Erythroblast (primary cell): ENCODE measurements around the gene ADAP1.
"Not testable (repeated sequence)": the region's sequence is repeated elsewhere in the genome, so short reads cannot be mapped to it uniquely, and the experiment has no call there.

ENCODE experiments used
- GATA1 ChIP-seq: IDR thresholded peaks from 2 replicates; pipeline ENCODE4 v1.6.1; 2011; ENCODE audit warnings: low read depth, mild to moderate bottlenecking, control low read depth, low read length, moderate library complexity
- POLR2A ChIP-seq: IDR thresholded peaks from 2 replicates; pipeline ENCODE4 v1.6.1; 2011; ENCODE audit warnings: mild to moderate bottlenecking, low read length

GRCh38 chr7:959740-960139 lies 5.3 kb upstream of the ADAP1 start:
- TF ChIP-seq POLR2A, GATA1: not testable (repeated sequence)
